ENCODE data around the gene TEK. TPM values are rescaled to one million over a fixed set of nuclear protein-coding genes. Genes with fewer than 3 reads are reported as not detected.

TEK gene
- total and polyA plus RNA-seq, 10 of the 15 experiments (the other 5 are each of a cell fraction or from before 2014, with no cell fraction given): not detected

DNA sequence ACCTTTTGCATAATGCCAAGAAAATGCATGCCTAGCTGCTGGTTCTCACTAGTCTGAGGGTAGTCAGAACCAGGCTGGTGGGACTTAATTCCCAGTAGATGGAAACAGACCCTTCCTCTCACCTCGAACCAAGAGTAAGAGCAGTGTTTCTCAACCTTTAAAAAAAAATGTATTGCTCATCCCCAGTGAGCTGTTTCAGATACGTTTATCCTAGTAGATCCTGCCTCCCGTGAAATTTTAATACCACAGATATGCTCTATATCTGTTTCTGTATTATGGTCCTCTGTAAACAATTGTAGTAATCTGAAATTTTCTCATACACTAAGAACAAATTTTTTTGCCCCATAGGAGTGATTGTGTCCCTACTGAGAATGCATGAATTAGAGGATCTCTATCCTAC, 86.2 kb downstream of the TEK start:
- no peaks in the 10 kb centered on the region for H3K27me3 ChIP-seq (replicated peaks in 1 of 2; ENCODE audit: control insufficient read depth in 2 of 2, insufficient read depth in 2 of 2, low read length in 1 of 2)
- FAIRE-seq (no peak), DNase-seq (ENCODE audit: low read depth, low spot score) (no peak), ATAC-seq (no peak)
- H3K79me2 ChIP-seq (ENCODE audit: control insufficient read depth, insufficient read depth, low read length): no peaks in the 10 kb centered on the region
- TF ChIP-seq SMARCA5 (IDR thresholded peaks at IDR 0.05): no peak
- TF ChIP-seq YBX1 (IDR thresholded peaks at IDR 0.05): no peak
- TF ChIP-seq CHD1 (IDR thresholded peaks at IDR 0.05; ENCODE audit: low read depth, low read length): no peak
- TF ChIP-seq WRNIP1 (IDR thresholded peaks at IDR 0.05; ENCODE audit: borderline replicate concordance, low read depth, low read length): no peak
- no peak for TF ChIP-seq MYC (IDR thresholded peaks at IDR 0.05; ENCODE audit: insufficient read depth, insufficient read length, insufficient replicate concordance, low read length, severe bottlenecking)
- TF ChIP-seq CBX5 (IDR thresholded peaks at IDR 0.05; ENCODE audit: low read depth): no peak
- no peaks in the 10 kb centered on the region for H3K36me3 ChIP-seq (ENCODE audit: control insufficient read depth in 2 of 2, insufficient read depth in 2 of 2, low read length in 1 of 2)
- ChIA-PET SMC1A (ENCODE audit: uncharacterized antibody, unreplicated experiment) (no interaction called here), POLR2A (no interaction called here), CTCF (interaction anchor here (1.3 kb wide), 1 partner anchor 13 kb away, joined by 3 read pairs; no protein-coding TSS in a partner anchor), RAD21 (ENCODE audit: unreplicated experiment) (no interaction called here)
- no peak overlapping the region for H2AFZ ChIP-seq (ENCODE audit: control insufficient read depth, low read depth, low read length)
- no peaks in the 10 kb centered on the region for H4K20me1 ChIP-seq (ENCODE audit: control insufficient read depth, insufficient read depth)
- no peaks in the 10 kb centered on the region for H3K9me3 ChIP-seq (replicated peaks; ENCODE audit: control insufficient read depth, insufficient read depth, low read length)
- WGBS (ENCODE audit: insufficient coverage, insufficient replicate concordance, low lambda C conversion rate, missing lambda C conversion rate): 18% methylated on average over 3 of the region's 3 CpGs
- BruUV-seq (replicated peaks): no TSS peak
- no peak overlapping the region for H3K27ac ChIP-seq (ENCODE audit: control insufficient read depth, insufficient read depth)
- intact Hi-C loops (cut with micrococcal nuclease; ENCODE audit: unreplicated experiment) (no loop called here), in situ Hi-C loops (cut with MboI) (no loop called here)
- no peaks in the 10 kb centered on the region for H3K4me1 ChIP-seq (ENCODE audit: control insufficient read depth, insufficient read depth, low read length)
- H3K4me3 ChIP-seq: no peak overlapping the region
- no peak overlapping the region for H3K4me2 ChIP-seq (ENCODE audit: control insufficient read depth, insufficient read depth)
- no peak overlapping the region for H3K9ac ChIP-seq (ENCODE audit: control insufficient read depth, insufficient read depth, low read length)

DNA sequence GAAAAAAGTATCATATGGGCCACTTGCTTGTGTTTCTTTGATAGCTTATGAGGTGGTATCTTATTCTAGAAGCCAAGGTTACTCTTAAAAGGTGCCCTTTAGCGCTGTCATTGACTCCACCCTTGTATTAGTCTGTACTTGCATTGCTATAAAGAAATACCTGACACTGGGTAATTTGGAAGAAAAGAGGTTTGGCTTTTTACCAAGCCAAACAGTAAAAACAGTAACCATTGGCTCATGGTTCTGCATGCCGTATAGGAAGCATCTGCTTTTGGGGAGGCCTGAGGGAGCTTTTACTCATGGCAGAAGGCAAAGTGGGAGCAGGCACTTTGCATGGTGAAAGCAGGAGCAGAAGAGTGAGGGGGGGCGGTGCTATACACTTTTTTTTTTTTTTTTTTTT, 87.4 kb downstream of the TEK start:
- Histone ChIP-seq H3K9me3 (replicated peaks; ENCODE audit: control insufficient read depth, insufficient read depth, low read length) (no peaks in the 10 kb centered on the region), H4K20me1 (ENCODE audit: control insufficient read depth, insufficient read depth) (no peaks in the 10 kb centered on the region), H3K9ac (ENCODE audit: control insufficient read depth, insufficient read depth, low read length) (no peak overlapping the region), H3K4me2 (ENCODE audit: control insufficient read depth, insufficient read depth) (no peak overlapping the region), H3K36me3 (ENCODE audit: control insufficient read depth in 2 of 2, insufficient read depth in 2 of 2, low read length in 1 of 2) (no peaks in the 10 kb centered on the region), H3K27me3 (replicated peaks in 1 of 2; ENCODE audit: control insufficient read depth in 2 of 2, insufficient read depth in 2 of 2, low read length in 1 of 2) (no peaks in the 10 kb centered on the region), H3K79me2 (ENCODE audit: control insufficient read depth, insufficient read depth, low read length) (no peaks in the 10 kb centered on the region), H3K4me1 (ENCODE audit: control insufficient read depth, insufficient read depth, low read length) (no peaks in the 10 kb centered on the region), H3K27ac (ENCODE audit: control insufficient read depth, insufficient read depth) (no peak overlapping the region), H2AFZ (ENCODE audit: control insufficient read depth, low read depth, low read length) (no peak overlapping the region), H3K4me3 (no peak overlapping the region)
- ChIA-PET RAD21 (ENCODE audit: unreplicated experiment) (no interaction called here), SMC1A (ENCODE audit: uncharacterized antibody, unreplicated experiment) (no interaction called here), POLR2A (no interaction called here), CTCF (interaction anchor here (1.3 kb wide), 1 partner anchor 12 kb away, joined by 3 read pairs; no protein-coding TSS in a partner anchor)
- WGBS (ENCODE audit: insufficient coverage, insufficient replicate concordance, low lambda C conversion rate, missing lambda C conversion rate): 37% methylated on average over 3 of the region's 3 CpGs
- DNase-seq (ENCODE audit: low read depth, low spot score) (no peak), FAIRE-seq (no peak), ATAC-seq (no peak)
- intact Hi-C loops (cut with micrococcal nuclease; ENCODE audit: unreplicated experiment) (no loop called here), in situ Hi-C loops (cut with MboI) (no loop called here)
- BruUV-seq (replicated peaks): no TSS peak
- no peak for TF ChIP-seq RAD51 (IDR thresholded peaks at IDR 0.05)
- TF ChIP-seq, protein P1, sequence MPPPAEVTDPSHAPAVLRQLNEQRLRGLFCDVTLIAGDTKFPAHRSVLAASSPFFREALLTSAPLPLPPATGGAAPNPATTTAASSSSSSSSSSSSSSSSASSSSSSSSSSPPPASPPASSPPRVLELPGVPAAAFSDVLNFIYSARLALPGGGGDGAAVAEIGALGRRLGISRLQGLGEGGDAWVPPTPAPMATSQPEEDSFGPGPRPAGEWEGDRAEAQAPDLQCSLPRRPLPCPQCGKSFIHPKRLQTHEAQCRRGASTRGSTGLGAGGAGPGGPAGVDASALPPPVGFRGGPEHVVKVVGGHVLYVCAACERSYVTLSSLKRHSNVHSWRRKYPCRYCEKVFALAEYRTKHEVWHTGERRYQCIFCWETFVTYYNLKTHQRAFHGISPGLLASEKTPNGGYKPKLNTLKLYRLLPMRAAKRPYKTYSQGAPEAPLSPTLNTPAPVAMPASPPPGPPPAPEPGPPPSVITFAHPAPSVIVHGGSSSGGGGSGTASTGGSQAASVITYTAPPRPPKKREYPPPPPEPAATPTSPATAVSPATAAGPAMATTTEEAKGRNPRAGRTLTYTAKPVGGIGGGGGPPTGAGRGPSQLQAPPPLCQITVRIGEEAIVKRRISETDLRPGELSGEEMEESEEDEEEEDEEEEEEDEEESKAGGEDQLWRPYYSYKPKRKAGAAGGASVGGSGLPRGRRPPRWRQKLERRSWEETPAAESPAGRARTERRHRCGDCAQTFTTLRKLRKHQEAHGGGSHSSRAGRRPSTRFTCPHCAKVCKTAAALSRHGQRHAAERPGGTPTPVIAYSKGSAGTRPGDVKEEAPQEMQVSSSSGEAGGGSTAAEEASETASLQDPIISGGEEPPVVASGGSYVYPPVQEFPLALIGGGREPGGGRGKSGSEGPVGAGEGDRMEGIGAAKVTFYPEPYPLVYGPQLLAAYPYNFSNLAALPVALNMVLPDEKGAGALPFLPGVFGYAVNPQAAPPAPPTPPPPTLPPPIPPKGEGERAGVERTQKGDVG (CRISPR knock-in tag; IDR thresholded peaks at IDR 0.05): no peak
- no peak for TF ChIP-seq RBBP5 (conservative IDR thresholded peaks at IDR 0.05)
- TF ChIP-seq YY1 (IDR thresholded peaks at IDR 0.05; ENCODE audit: low read depth, low read length): no peak
- TF ChIP-seq JUND (IDR thresholded peaks at IDR 0.05; ENCODE audit: low read depth, low read length): no peak
- TF ChIP-seq KAT2A (conservative IDR thresholded peaks at IDR 0.05; ENCODE audit: control insufficient read depth, low read depth, low read length): no peak
- TF ChIP-seq, protein P2, sequence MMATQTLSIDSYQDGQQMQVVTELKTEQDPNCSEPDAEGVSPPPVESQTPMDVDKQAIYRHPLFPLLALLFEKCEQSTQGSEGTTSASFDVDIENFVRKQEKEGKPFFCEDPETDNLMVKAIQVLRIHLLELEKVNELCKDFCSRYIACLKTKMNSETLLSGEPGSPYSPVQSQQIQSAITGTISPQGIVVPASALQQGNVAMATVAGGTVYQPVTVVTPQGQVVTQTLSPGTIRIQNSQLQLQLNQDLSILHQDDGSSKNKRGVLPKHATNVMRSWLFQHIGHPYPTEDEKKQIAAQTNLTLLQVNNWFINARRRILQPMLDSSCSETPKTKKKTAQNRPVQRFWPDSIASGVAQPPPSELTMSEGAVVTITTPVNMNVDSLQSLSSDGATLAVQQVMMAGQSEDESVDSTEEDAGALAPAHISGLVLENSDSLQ (IDR thresholded peaks at IDR 0.05): no peak
- no peak for TF ChIP-seq PAX5 (IDR thresholded peaks at IDR 0.05; ENCODE audit: borderline replicate concordance, low read depth, low read length)
- TF ChIP-seq MTA2 (IDR thresholded peaks at IDR 0.05; ENCODE audit: low read depth): no peak
- TF ChIP-seq, protein P3, sequence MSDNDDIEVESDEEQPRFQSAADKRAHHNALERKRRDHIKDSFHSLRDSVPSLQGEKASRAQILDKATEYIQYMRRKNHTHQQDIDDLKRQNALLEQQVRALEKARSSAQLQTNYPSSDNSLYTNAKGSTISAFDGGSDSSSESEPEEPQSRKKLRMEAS (IDR thresholded peaks at IDR 0.05; ENCODE audit: low read depth, low read length): no peak

Measured in GM12878 (cell line).